Kasumi-1 (cell line): ENCODE results near the gene DEFB131A.
"Not testable (repeated sequence)": the region's sequence is repeated elsewhere in the genome, so short reads cannot be mapped to it uniquely, and the experiment has no call there.

ENCODE experiments used
- DNase-seq, 2 experiments: peaks; one replicate each; lab custom pipeline; 2025; lab: John Stamatoyannopoulos, UW

DEFB131A gene

DNA sequence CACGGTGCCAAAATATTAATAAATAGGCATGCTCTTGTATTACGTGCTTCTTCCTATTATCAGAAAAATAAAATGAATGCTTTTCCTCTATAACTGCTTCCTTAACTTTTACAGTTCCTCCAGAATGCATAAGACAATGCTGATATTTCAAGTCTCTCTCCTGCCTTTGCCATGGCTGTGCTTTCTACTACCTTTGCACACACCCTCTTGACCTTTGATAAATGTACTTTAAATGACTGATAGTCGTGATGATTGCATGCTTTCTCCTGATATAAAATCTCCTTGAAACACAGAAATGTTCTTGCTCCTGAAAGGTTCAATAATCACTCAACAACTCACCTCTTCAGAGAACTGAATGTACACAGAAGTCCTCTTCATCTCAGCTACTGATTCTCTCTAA, at the start of gene DEFB131A:
Gene DEFB131A, plus strand, starts transcription at position 301 of the 400 bp plus-strand sequence. CDS start 120 bp downstream, outside the sequence.
- not testable (repeated sequence) for DNase-seq

DNA sequence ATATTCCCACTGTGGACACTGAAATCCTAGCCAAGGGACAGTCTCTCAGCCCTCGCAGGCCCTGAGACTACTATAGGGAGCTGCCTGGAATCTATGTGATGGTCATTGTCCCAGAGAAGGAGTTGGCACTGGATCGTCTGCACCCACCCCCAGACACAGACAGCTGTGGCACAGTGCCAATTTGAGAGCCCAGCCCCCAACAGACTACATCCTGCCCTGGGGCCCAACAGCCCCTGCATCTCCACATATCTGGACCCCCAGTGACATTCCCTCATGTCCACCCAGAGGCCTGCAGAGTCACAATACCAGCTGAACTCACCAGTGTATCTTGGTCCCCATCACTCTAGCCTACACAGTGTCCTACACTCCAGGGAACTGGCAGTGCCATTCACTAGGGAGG, 38.4 kb upstream of the DEFB131A start:
- DNase-seq = not testable (repeated sequence)

- DNase-seq = not testable (repeated sequence)
Observed at GRCh38 chr4:9406491-9406890, 37.7 kb upstream of the DEFB131A start.

GRCh38 chr4:9409793-9410192, 34.4 kb upstream of the DEFB131A start:
- no peak for DNase-seq

DNA sequence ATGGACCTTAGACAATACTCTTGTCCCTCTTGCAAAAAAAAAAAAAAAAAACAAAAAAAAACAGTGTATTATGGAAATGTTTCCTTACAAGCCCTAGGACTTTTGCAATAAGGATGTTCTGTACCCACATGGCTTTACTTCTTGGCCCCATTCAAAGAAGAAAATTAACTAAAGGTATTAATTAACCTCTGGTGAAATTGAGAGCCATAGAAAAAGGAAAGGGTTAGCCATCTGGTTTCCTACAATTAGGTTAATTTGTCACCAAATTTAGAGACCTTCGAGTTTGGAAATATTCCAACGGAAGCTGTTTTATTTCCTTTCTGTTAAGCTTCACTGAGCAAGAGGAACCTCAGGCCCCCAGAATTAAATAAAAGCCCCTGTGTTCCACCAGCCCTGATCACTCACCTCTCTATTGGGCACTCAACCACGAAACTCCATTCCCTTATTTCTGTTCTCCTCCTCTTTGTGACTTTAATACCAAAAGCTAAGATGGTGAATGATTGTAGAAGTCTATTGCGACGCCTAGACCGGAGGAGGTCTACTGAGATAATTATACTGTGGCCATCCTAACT, 22.2 kb upstream of the DEFB131A start:
- DNase-seq = peak; percentile 33 to 55

GRCh38 chr4:9425916-9426315, 18.3 kb upstream of the DEFB131A start:
- not testable (repeated sequence) for DNase-seq

GRCh38 chr4:9430061-9430460, 14.2 kb upstream of the DEFB131A start:
- DNase-seq = peak; percentile 1 to 6

- not testable (repeated sequence) for DNase-seq
Observed at GRCh38 chr4:9433320-9433719, 10.9 kb upstream of the DEFB131A start.

- peak in 1 of 2 experiments; percentile 2 for DNase-seq
Observed at GRCh38 chr4:9436728-9437127, 7.5 kb upstream of the DEFB131A start.

DNA sequence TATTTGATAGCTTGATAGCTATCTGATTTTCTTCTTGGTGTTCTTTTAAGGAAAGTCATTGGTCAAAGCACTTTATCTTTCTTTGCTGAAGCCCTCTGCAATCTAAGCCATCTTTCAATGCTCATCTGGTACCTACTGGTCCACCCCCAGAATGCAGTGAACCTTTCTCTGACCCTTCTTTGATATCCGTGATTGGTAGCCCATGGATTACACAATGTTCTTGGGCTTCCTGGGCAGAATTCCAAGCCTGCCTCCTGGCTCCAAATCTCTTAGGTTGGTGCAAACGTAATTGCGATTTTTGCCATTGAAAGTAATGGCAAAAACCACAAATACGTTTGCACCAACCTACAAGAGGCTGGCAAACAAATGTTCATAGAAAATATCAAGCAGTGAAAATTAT, 1.9 kb upstream of the DEFB131A start:
- not testable (repeated sequence) for DNase-seq

DNA sequence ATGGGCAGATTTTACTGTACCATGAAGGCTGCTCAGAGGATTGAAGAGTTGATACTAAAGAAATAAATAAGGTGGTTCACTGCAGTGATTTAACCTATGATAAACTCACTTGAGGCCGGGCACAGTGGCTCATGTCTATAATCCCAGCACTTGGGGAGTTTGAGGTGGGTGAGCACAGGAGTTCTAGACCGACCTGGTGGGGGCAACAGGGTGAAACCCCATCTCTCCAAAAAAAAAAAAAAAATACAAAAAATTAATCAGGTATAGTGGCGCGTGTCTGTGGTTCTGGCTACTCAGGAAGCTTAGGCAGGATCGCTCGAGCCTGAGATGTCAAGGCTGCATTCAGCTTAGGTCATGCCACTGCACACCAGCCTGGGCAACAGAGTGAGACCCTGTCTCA, 467 bp downstream of the DEFB131A start:
- not testable (repeated sequence) for DNase-seq

DNA sequence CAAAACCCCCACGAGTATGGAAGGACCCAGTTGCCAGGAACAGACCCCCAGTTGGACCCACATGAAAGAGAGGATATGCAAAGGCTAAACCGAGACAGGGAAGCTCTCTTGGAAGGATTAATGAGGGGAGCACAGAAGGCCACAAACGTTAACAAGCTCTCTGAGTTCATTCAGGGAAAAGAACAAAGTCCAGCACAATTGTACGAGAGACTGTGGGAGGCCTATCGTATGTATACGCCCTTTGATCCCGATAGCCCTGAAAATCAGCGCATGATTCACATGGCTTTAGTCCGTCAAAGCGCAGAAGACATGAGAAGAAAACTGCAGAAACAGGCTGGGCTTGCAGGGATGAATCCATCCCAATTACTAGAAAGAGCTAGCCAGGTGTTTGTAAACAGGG, 8.0 kb downstream of the DEFB131A start:
- not testable (repeated sequence) for DNase-seq

- DNase-seq = not testable (repeated sequence)
Observed at GRCh38 chr4:9454284-9454683, 10.1 kb downstream of the DEFB131A start.

DNA sequence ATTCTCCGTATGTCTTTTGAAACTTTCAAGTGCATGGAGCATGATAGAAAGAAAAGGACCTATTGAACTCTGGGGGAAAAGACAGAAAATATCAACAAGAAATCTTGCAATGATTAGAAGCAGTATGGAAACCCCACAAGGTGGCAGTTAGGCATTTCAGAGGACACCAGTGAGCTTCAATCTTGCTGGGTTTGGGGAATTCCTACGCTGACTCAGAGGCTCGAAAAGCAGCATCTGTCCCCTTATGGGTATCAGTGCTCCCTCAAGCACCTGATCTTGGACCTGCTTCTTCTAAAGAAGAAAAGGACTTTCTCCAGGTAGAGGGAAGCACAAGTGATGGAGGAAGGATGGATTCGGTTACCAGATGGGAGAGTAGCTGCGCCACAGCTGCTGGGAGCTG, 10.8 kb downstream of the DEFB131A start:
- not testable (repeated sequence) for DNase-seq

GRCh38 chr4:9479466-9479865, 35.3 kb downstream of the DEFB131A start:
- not testable (repeated sequence) for DNase-seq

DNA sequence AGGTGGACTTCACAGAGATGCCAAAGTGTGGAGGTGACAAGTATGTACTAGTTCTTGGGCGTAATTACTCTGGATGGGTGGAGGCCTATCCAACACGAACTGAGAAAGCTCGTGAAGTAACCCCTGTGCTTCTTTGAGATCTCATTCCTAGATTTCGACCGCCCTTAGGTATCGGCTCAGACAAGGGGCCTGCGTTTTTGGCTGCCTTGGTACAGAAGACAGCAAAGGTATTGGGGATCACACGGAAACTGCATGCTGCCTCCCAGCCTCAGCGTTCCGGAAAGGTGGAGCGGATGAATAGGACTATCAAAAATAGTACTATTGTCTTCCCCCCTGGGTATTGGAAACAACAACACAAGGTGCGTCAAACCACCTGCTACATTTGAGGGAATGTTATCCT, 35.9 kb downstream of the DEFB131A start:
- not testable (repeated sequence) for DNase-seq

GRCh38 chr4:9482871-9483270, 38.7 kb downstream of the DEFB131A start:
- not testable (repeated sequence) for DNase-seq

- not testable (repeated sequence) for DNase-seq
Observed at GRCh38 chr4:9483682-9484081, 39.5 kb downstream of the DEFB131A start.

- DNase-seq = not testable (repeated sequence)
Observed at GRCh38 chr4:9486880-9487279, 42.7 kb downstream of the DEFB131A start.

DNA sequence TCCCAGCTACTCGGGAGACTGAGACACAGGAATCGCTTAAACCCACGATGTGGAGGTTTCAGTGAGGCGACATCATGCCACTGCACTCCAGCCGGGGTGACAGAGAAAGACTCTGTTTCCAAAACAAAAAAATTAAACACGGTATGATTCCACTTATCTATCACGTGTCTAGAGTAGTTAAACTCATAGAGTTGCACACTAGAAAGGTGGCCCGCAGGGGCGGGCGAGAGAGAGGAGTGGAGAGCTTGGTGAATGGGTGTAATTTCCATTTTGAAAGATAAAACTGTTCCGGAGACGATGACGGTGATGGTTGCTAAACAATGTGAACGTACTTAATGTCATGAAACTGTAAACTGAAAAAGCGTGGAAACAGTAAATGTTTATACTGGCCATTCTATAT, 44.6 kb downstream of the DEFB131A start:
- not testable (repeated sequence) for DNase-seq

DNA sequence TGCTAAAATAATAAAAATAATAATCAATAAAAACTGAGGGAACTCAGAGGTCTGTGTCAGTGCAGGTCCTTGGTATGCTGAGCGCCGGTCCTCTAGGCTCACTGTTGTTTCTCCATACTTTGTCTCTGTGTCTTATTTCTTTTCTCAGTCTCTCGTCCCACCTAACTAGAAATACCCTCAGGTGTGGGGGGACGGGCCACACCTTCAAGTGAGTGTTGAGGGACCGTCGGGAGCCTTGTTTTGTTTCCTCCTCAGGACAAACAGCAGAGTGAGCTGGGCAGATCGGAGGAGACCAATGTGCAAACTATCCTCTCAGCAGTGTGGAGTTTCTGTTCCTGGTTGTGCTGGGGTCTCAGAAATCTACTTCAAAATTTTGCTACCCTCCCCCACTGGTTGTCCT, 46.3 kb downstream of the DEFB131A start:
- DNase-seq = not testable (repeated sequence)

DNA sequence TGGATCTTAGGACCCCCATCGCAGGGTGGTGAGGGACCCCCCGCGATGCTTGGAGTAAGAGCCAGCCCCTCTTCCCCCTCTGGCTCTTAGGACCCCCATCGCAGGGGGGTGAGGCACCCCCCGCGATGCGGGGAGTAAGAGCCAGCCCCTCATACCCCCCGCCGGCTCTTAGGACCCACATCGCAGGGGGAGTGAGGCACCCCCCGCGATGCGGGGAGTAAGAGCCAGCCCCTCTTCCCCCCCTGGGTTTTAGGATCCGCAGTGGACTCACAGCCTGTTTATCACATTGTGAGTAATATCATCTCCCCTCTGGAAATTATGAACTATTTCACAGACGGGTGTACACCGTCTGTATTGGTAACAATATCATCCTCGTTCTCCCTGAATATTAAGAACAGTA, 46.8 kb downstream of the DEFB131A start:
- not testable (repeated sequence) for DNase-seq

GRCh38 chr4:9493589-9493988, 49.4 kb downstream of the DEFB131A start:
- DNase-seq = not testable (repeated sequence)
